ENCODE measurements around the gene OSTN.
"Not testable (repeated sequence)": the region's sequence is repeated elsewhere in the genome, so short reads cannot be mapped to it uniquely, and the experiment has no call there.

OSTN gene

GRCh38 chr3:191198932-191199331 lies at the start of gene OSTN:
Gene OSTN, plus strand, starts transcription at chr3:191199241. Its CDS starts 13,292 bp downstream, at chr3:191212533.
- no peak for DNase-seq

GRCh38 chr3:191151653-191152052 lies 47.4 kb upstream of the OSTN start:
- no peak for DNase-seq

- no peak for DNase-seq
Measured at GRCh38 chr3:191154827-191155226, 44.2 kb upstream of the OSTN start.

- DNase-seq: no peak
Measured at GRCh38 chr3:191158247-191158646, 40.8 kb upstream of the OSTN start.

- DNase-seq: no peak
Measured at GRCh38 chr3:191158815-191159214, 40.2 kb upstream of the OSTN start.

GRCh38 chr3:191165802-191166201 lies 33.2 kb upstream of the OSTN start:
- no peak for DNase-seq

- DNase-seq: no peak
Measured at GRCh38 chr3:191166368-191166767, 32.7 kb upstream of the OSTN start.

GRCh38 chr3:191169566-191169965 lies 29.5 kb upstream of the OSTN start:
- no peak for DNase-seq

- no peak for DNase-seq
Measured at GRCh38 chr3:191170097-191170496, 28.9 kb upstream of the OSTN start.

- DNase-seq: no peak
Measured at GRCh38 chr3:191175102-191175501, 23.9 kb upstream of the OSTN start.

- no peak for DNase-seq
Measured at GRCh38 chr3:191176038-191176785, 22.8 kb upstream of the OSTN start.

- DNase-seq: not testable (repeated sequence)
Measured at GRCh38 chr3:191185382-191185781, 13.7 kb upstream of the OSTN start.

GRCh38 chr3:191188246-191188645 lies 10.8 kb upstream of the OSTN start:
- not testable (repeated sequence) for DNase-seq

- not testable (repeated sequence) for DNase-seq
Measured at GRCh38 chr3:191192270-191192669, 6.8 kb upstream of the OSTN start.

- DNase-seq: no peak
Measured at GRCh38 chr3:191192941-191193340, 6.1 kb upstream of the OSTN start.

- DNase-seq: no peak
Measured at GRCh38 chr3:191197761-191198306, 1.2 kb upstream of the OSTN start.

- DNase-seq: no peak
Measured at GRCh38 chr3:191198480-191198879, 561 bp upstream of the OSTN start.

- no peak for DNase-seq
Measured at GRCh38 chr3:191210032-191210431, 11.0 kb downstream of the OSTN start.

GRCh38 chr3:191216510-191216909 lies 17.5 kb downstream of the OSTN start:
- no peak for DNase-seq

GRCh38 chr3:191217301-191217700 lies 18.3 kb downstream of the OSTN start:
- no peak for DNase-seq

GRCh38 chr3:191220908-191221307 lies 21.9 kb downstream of the OSTN start:
- no peak for DNase-seq

GRCh38 chr3:191221638-191222037 lies 22.6 kb downstream of the OSTN start:
- DNase-seq: no peak

- no peak for DNase-seq
Measured at GRCh38 chr3:191227541-191227940, 28.5 kb downstream of the OSTN start.

GRCh38 chr3:191234216-191234615 lies 35.2 kb downstream of the OSTN start:
- DNase-seq: no peak
